Measurements from ENCODE around the gene TRAF4. TPM values are rescaled to one million over a fixed set of nuclear protein-coding genes. Genes with fewer than 3 reads are reported as not detected.

Gene TRAF4
- total and polyA plus RNA-seq, 2 donors (not counting 3 experiments of a cell fraction or from before 2014, with no cell fraction given): 79.5 to 83.9 TPM

DNA sequence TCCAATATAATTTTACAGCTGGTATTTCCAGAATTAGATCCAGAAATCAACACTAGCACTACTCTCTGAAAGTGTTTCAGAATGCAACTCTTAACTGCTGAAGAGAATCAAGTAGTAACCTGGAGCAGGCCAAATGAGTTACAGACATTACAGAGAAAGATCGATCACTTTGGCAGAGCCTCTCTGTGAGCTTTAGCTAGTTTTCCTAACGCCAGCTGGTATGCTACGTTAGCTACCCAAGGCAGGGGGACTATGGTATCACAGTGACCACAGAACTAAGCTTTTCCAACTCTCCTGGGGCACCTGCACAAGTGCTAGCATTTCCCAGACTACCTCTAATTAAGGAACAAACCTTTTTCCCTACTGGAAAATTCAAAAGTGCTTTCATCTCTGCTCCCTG, 30.4 kb downstream of the TRAF4 start:
- dilution Hi-C loops (cut with MboI; ENCODE audit: extremely low pct_ligation_motif_present, low sequenced_read_pairs): no loop called here
- Histone ChIP-seq H3K4me3 (replicated peaks in 1 of 3; ENCODE audit: insufficient read depth in 1 of 3, low read depth in 1 of 3, low read length in 3 of 3) (no peak overlapping the region), H3K79me2 (ENCODE audit: control insufficient read depth, insufficient read depth, low read length) (peaks cover 49% of the 10 kb centered on the region)

DNA sequence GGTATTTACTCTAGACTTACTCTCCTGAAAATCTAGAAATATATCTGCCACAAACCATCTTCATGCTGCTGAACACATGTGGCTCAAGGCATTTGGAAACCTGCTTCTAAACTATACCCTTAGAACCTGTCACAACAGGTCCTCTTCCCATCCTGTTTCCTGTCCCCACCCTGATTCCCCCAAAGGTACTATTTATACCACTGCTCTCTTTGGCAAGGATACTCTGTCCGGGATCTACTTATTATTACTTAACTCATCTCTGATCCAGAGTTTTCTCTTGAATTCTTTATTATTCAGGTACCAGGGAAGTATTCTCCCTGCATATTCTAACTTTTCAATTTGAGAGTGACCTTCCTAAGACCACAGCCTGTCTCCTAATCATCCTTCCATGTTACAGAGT, 33.4 kb downstream of the TRAF4 start:
- ChIA-PET CTCF (no interaction called here), POLR2A (interaction anchor here (0.7 kb wide), 1 partner anchor 121 kb away, joined by 3 read pairs; no protein-coding TSS in a partner anchor)
- FAIRE-seq (no peak), DNase-seq (ENCODE audit: low read depth, low spot score) (no peak)
- H3K9ac ChIP-seq (replicated peaks; ENCODE audit: extremely low read depth, insufficient read depth, low read length): no peak overlapping the region
- no peak overlapping the region for H3K27ac ChIP-seq (ENCODE audit: insufficient read depth, low read depth, low read length)
- peaks cover 59% of the 10 kb centered on the region for H3K79me2 ChIP-seq (ENCODE audit: control insufficient read depth, insufficient read depth, low read length)
- no TSS peak for BruUV-seq (replicated peaks)
- no peaks in the 10 kb centered on the region for H3K36me3 ChIP-seq (ENCODE audit: control insufficient read depth in 2 of 2, extremely low read depth in 1 of 2, insufficient read depth in 2 of 2, low read length in 2 of 2)
- no peaks in the 10 kb centered on the region for H4K20me1 ChIP-seq (replicated peaks; ENCODE audit: control insufficient read depth, extremely low read depth, insufficient read depth, low read length)
- H3K9me3 ChIP-seq (replicated peaks; ENCODE audit: control insufficient read depth, insufficient read depth, low read length): no peaks in the 10 kb centered on the region
- no peak overlapping the region for H3K4me3 ChIP-seq (replicated peaks in 1 of 3; ENCODE audit: insufficient read depth in 1 of 3, low read depth in 1 of 3, low read length in 3 of 3)
- H3K4me2 ChIP-seq (ENCODE audit: insufficient read depth, low read length): no peak overlapping the region
- intact Hi-C loops (cut with micrococcal nuclease) (no loop called here), dilution Hi-C loops (cut with MboI; ENCODE audit: extremely low pct_ligation_motif_present, low sequenced_read_pairs) (no loop called here)
- H2AFZ ChIP-seq (ENCODE audit: low read depth, low read length): no peak overlapping the region
- peaks cover 4% of the 10 kb centered on the region for H3K4me1 ChIP-seq (ENCODE audit: control insufficient read depth, extremely low read depth, insufficient read depth, low read length)
- no peaks in the 10 kb centered on the region for H3K27me3 ChIP-seq (ENCODE audit: control insufficient read depth in 2 of 2, insufficient read depth in 2 of 2, low read length in 2 of 2)
- TF ChIP-seq GATA2 (IDR thresholded peaks at IDR 0.05; ENCODE audit: insufficient read depth, insufficient read length, low read depth, low read length): no peak
- TF ChIP-seq, protein P1, sequence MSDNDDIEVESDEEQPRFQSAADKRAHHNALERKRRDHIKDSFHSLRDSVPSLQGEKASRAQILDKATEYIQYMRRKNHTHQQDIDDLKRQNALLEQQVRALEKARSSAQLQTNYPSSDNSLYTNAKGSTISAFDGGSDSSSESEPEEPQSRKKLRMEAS (IDR thresholded peaks at IDR 0.05; ENCODE audit: insufficient read depth, insufficient read length): no peak
- no peak for TF ChIP-seq POLR2AphosphoS5 (IDR thresholded peaks at IDR 0.05; ENCODE audit: insufficient read depth, low read depth, low read length)
- no peak for TF ChIP-seq EZH2 (IDR thresholded peaks at IDR 0.05; ENCODE audit: borderline replicate concordance, low read depth, low read length, severe bottlenecking)
- TF ChIP-seq POLR2A (IDR thresholded peaks at IDR 0.05; ENCODE audit: low read depth, low read length): no peak
- TF ChIP-seq, protein P2, sequence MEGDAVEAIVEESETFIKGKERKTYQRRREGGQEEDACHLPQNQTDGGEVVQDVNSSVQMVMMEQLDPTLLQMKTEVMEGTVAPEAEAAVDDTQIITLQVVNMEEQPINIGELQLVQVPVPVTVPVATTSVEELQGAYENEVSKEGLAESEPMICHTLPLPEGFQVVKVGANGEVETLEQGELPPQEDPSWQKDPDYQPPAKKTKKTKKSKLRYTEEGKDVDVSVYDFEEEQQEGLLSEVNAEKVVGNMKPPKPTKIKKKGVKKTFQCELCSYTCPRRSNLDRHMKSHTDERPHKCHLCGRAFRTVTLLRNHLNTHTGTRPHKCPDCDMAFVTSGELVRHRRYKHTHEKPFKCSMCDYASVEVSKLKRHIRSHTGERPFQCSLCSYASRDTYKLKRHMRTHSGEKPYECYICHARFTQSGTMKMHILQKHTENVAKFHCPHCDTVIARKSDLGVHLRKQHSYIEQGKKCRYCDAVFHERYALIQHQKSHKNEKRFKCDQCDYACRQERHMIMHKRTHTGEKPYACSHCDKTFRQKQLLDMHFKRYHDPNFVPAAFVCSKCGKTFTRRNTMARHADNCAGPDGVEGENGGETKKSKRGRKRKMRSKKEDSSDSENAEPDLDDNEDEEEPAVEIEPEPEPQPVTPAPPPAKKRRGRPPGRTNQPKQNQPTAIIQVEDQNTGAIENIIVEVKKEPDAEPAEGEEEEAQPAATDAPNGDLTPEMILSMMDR (IDR thresholded peaks at IDR 0.05; ENCODE audit: extremely low read depth in 1 of 2, insufficient read depth in 1 of 2, low read depth in 1 of 2, low read length in 2 of 2): no peak
- no peak for TF ChIP-seq FOS (IDR thresholded peaks at IDR 0.05; ENCODE audit: borderline replicate concordance, insufficient read depth, low read length)
- no peak for TF ChIP-seq MYC (IDR thresholded peaks at IDR 0.05; ENCODE audit: low read depth, low read length)
- no peak for TF ChIP-seq JUN (IDR thresholded peaks at IDR 0.05; ENCODE audit: borderline replicate concordance, insufficient read depth, insufficient read length, low read depth)
- no peaks in the 10 kb centered on the region for H3K9me1 ChIP-seq (replicated peaks; ENCODE audit: control insufficient read depth, extremely low read depth, insufficient read depth, low read length)

More for the DNA sequence above, 30.4 kb downstream of the TRAF4 start:
- H3K9me3 ChIP-seq (replicated peaks; ENCODE audit: control insufficient read depth, insufficient read depth, low read length): no peaks in the 10 kb centered on the region
- TF ChIP-seq POLR2A (IDR thresholded peaks at IDR 0.05; ENCODE audit: low read depth, low read length) (no peak), EZH2 (IDR thresholded peaks at IDR 0.05; ENCODE audit: borderline replicate concordance, low read depth, low read length, severe bottlenecking) (no peak), FOS (IDR thresholded peaks at IDR 0.05; ENCODE audit: borderline replicate concordance, insufficient read depth, low read length) (no peak), JUN (IDR thresholded peaks at IDR 0.05; ENCODE audit: borderline replicate concordance, insufficient read depth, insufficient read length, low read depth) (no peak)
- TF ChIP-seq, protein P1 (IDR thresholded peaks at IDR 0.05; ENCODE audit: insufficient read depth, insufficient read length): no peak
- no peaks in the 10 kb centered on the region for H4K20me1 ChIP-seq (replicated peaks; ENCODE audit: control insufficient read depth, extremely low read depth, insufficient read depth, low read length)
- no peak overlapping the region for H2AFZ ChIP-seq (ENCODE audit: low read depth, low read length)
- H3K27me3 ChIP-seq (ENCODE audit: control insufficient read depth in 2 of 2, insufficient read depth in 2 of 2, low read length in 2 of 2): no peaks in the 10 kb centered on the region
- no peak overlapping the region for H3K4me2 ChIP-seq (ENCODE audit: insufficient read depth, low read length)
- no TSS peak for BruUV-seq (replicated peaks)
- FAIRE-seq (no peak), DNase-seq (ENCODE audit: low read depth, low spot score) (no peak)
- ChIA-PET POLR2A (no interaction called here), CTCF (interaction anchor here (1.1 to 3.6 kb wide), 6 partner anchors 9 to 68 kb away, joined by 3 to 53 read pairs (median 6); partner anchors contain the start of gene FAM222B)
- no peaks in the 10 kb centered on the region for H3K36me3 ChIP-seq (ENCODE audit: control insufficient read depth in 2 of 2, extremely low read depth in 1 of 2, insufficient read depth in 2 of 2, low read length in 2 of 2)
- H3K9ac ChIP-seq (replicated peaks; ENCODE audit: extremely low read depth, insufficient read depth, low read length): no peak overlapping the region
- H3K4me1 ChIP-seq (ENCODE audit: control insufficient read depth, extremely low read depth, insufficient read depth, low read length): peaks cover 4% of the 10 kb centered on the region
- no peaks in the 10 kb centered on the region for H3K9me1 ChIP-seq (replicated peaks; ENCODE audit: control insufficient read depth, extremely low read depth, insufficient read depth, low read length)
- intact Hi-C loops (cut with micrococcal nuclease): no loop called here
- H3K27ac ChIP-seq (ENCODE audit: insufficient read depth, low read depth, low read length): no peak overlapping the region

All from endothelial cell of umbilical vein (primary cell).